ENCODE results near the gene COLEC11. TPM values are rescaled to one million over a fixed set of nuclear protein-coding genes. Genes with fewer than 3 reads are reported as not detected.
"Not testable (repeated sequence)": the region's sequence is repeated elsewhere in the genome, so short reads cannot be mapped to it uniquely, and the experiment has no call there.

The COLEC11 gene
- total RNA-seq, 1 experiment from 2014 or later, result not detected

GRCh38 chr2:3622967-3623366 is 28.1 kb downstream of the COLEC11 start:
- no peak for DNase-seq (ENCODE audit: low read depth)

- no peak for DNase-seq (ENCODE audit: low read depth)
These were observed 29.3 kb downstream of the COLEC11 start for GRCh38 chr2:3624059-3624794.

GRCh38 chr2:3625186-3625585 is 30.3 kb downstream of the COLEC11 start:
- DNase-seq (ENCODE audit: low read depth), result no peak

- no peak for DNase-seq (ENCODE audit: low read depth)
These were observed 31.4 kb downstream of the COLEC11 start for GRCh38 chr2:3626118-3626811.

- no peak for DNase-seq (ENCODE audit: low read depth)
These were observed 32.0 kb downstream of the COLEC11 start for GRCh38 chr2:3626812-3627499.

- no peak for DNase-seq (ENCODE audit: low read depth)
These were observed 32.7 kb downstream of the COLEC11 start for GRCh38 chr2:3627500-3628100.

GRCh38 chr2:3628241-3628679 is 33.3 kb downstream of the COLEC11 start:
- no peak for DNase-seq (ENCODE audit: low read depth)

- no peak for DNase-seq (ENCODE audit: low read depth)
These were observed 33.9 kb downstream of the COLEC11 start for GRCh38 chr2:3628800-3629199.

- DNase-seq (ENCODE audit: low read depth), result no peak
These were observed 35.7 kb downstream of the COLEC11 start for GRCh38 chr2:3630631-3631030.

GRCh38 chr2:3631161-3631850 is 36.4 kb downstream of the COLEC11 start:
- DNase-seq (ENCODE audit: low read depth), result no peak

- no peak for DNase-seq (ENCODE audit: low read depth)
These were observed 37.1 kb downstream of the COLEC11 start for GRCh38 chr2:3631851-3632659.

GRCh38 chr2:3633089-3633981 is 38.4 kb downstream of the COLEC11 start:
- DNase-seq (ENCODE audit: low read depth), result peak; percentile 41

GRCh38 chr2:3633982-3634595 is 39.2 kb downstream of the COLEC11 start:
- DNase-seq (ENCODE audit: low read depth), result no peak

- no peak for DNase-seq (ENCODE audit: low read depth)
These were observed 39.7 kb downstream of the COLEC11 start for GRCh38 chr2:3634596-3635121.

- DNase-seq (ENCODE audit: low read depth), result no peak
These were observed 40.5 kb downstream of the COLEC11 start for GRCh38 chr2:3635171-3635974.

GRCh38 chr2:3635975-3636327 is 41.0 kb downstream of the COLEC11 start:
- DNase-seq (ENCODE audit: low read depth), result not testable (repeated sequence)

- no peak for DNase-seq (ENCODE audit: low read depth)
These were observed 41.8 kb downstream of the COLEC11 start for GRCh38 chr2:3636586-3637310.
